GM06990 (cell line): Measurements from ENCODE around the gene ZNF791.
A peak's percentile ranks its signal among the peaks of the same experiment; 100 is the strongest.
"Not testable (repeated sequence)": the region's sequence is repeated elsewhere in the genome, so short reads cannot be mapped to it uniquely, and the experiment has no call there.

Source experiments
- DNase-seq: peaks from one replicate; pipeline ENCODE4 v3.0.0-alpha.2; 2011; ENCODE audit not compliant: insufficient read length; ENCODE audit errors: extremely low read depth
- H3K27me3 ChIP-seq: replicated peaks from 2 replicates; pipeline ENCODE4 v1.6.0; 2011; ENCODE audit warnings: low read length; ENCODE audit not compliant: control insufficient read depth, insufficient read depth
- H3K36me3 ChIP-seq: 2 replicates; pipeline ENCODE4 v1.5.1; 2011; ENCODE audit warnings: low read length; ENCODE audit not compliant: control insufficient read depth, insufficient read depth
- H3K4me3 ChIP-seq: replicated peaks from 2 replicates; pipeline ENCODE4 v1.5.1; 2011; ENCODE audit warnings: low read depth, mild to moderate bottlenecking, control low read depth, low read length
- TF ChIP-seq, protein P1 (sequence below): IDR thresholded peaks from 2 replicates; pipeline ENCODE4 v1.5.1; 2011; ENCODE audit warnings: low read length, control low read depth, mild to moderate bottlenecking, inconsistent platforms; ENCODE audit not compliant: insufficient read depth, poor library complexity, severe bottlenecking

Gene ZNF791

GRCh38 chr19:12606796-12607195, 3.9 kb upstream of the ZNF791 start:
- no peak overlapping the region for H3K4me3 ChIP-seq
- DNase-seq = no peak
- peaks cover 7% of the 10 kb centered on the region for H3K36me3 ChIP-seq
- TF ChIP-seq, protein P1, sequence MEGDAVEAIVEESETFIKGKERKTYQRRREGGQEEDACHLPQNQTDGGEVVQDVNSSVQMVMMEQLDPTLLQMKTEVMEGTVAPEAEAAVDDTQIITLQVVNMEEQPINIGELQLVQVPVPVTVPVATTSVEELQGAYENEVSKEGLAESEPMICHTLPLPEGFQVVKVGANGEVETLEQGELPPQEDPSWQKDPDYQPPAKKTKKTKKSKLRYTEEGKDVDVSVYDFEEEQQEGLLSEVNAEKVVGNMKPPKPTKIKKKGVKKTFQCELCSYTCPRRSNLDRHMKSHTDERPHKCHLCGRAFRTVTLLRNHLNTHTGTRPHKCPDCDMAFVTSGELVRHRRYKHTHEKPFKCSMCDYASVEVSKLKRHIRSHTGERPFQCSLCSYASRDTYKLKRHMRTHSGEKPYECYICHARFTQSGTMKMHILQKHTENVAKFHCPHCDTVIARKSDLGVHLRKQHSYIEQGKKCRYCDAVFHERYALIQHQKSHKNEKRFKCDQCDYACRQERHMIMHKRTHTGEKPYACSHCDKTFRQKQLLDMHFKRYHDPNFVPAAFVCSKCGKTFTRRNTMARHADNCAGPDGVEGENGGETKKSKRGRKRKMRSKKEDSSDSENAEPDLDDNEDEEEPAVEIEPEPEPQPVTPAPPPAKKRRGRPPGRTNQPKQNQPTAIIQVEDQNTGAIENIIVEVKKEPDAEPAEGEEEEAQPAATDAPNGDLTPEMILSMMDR = no peak
- no peaks in the 10 kb centered on the region for H3K27me3 ChIP-seq

- Histone ChIP-seq H3K4me3 (no peak overlapping the region), H3K27me3 (no peaks in the 10 kb centered on the region), H3K36me3 (peaks cover 7% of the 10 kb centered on the region)
- TF ChIP-seq, protein P1 = no peak
- no peak for DNase-seq
Observed at GRCh38 chr19:12607631-12608030, 3.1 kb upstream of the ZNF791 start.

- no peak for DNase-seq
- Histone ChIP-seq H3K36me3 (peaks cover 4% of the 10 kb centered on the region), H3K4me3 (peak overlapping the region; percentile 72), H3K27me3 (no peaks in the 10 kb centered on the region)
- TF ChIP-seq, protein P1 = no peak
Observed at GRCh38 chr19:12611361-12611699, 610 bp downstream of the ZNF791 start.

GRCh38 chr19:12617646-12618045, 6.9 kb downstream of the ZNF791 start:
- no peak for DNase-seq

GRCh38 chr19:12621253-12622024, 10.7 kb downstream of the ZNF791 start:
- not testable (repeated sequence) for DNase-seq, H3K27me3 ChIP-seq, H3K4me3 ChIP-seq, H3K36me3 ChIP-seq

More at GRCh38 chr19:12617646-12618045, 6.9 kb downstream of the ZNF791 start:
- TF ChIP-seq, protein P1 = no peak
- Histone ChIP-seq H3K36me3 (peaks cover 3% of the 10 kb centered on the region; the same call in 1 of the 2 replicates), H3K4me3 (no peak overlapping the region), H3K27me3 (no peaks in the 10 kb centered on the region)

DNA sequence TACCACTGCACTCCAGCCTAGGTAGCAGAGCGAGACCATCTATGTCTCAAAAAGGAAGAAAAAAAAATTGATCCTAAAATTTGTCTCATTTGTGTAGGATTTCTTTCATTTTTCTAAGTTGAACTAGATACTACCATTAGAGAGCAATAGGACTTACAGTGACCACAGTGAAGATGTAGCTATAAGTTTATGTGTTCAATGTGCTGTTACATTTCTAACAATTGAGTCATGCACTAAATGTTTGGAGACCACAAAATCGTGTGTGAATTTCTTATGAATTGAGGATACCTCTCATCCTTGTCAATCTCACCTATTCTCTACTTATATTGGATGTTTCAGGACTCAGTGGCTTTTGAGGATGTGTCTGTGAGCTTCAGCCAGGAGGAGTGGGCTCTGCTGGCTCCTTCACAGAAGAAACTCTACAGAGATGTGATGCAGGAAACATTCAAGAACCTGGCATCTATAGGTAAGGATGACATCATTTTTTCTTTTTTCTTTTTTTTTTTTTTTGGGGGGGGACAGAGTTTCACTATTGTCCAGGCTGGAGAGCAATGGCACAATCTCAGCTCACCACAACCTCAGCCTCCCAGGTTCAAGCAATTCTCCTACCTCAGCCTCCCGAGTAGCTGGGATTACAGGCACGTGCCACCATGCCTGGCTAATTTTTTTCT, 12.8 kb downstream of the ZNF791 start:
- no peaks in the 10 kb centered on the region for H3K27me3 ChIP-seq
- no peak for DNase-seq
- no peak overlapping the region for H3K4me3 ChIP-seq
- H3K36me3 ChIP-seq = peaks cover 10% of the 10 kb centered on the region
- TF ChIP-seq, protein P1 = no peak
